Fibroblast of lung (primary cell): ENCODE results near the gene ZDHHC14. TPM values are rescaled to one million over a fixed set of nuclear protein-coding genes. Genes with fewer than 3 reads are reported as not detected.

Experiments
- DNase-seq, 2 donors: peaks; one replicate each; pipeline versions ENCODE4 v3.0.0 to v3.0.0-alpha.2; 2010; ENCODE audit warnings: low read depth in 2 of 2
- H2AFZ ChIP-seq: 2 replicates; pipeline ENCODE4 v1.5.1; 2012; ENCODE audit warnings: low read length, control low read depth, inconsistent platforms
- H3K27ac ChIP-seq: 2 replicates; pipeline ENCODE4 v1.5.1; 2011; ENCODE audit warnings: low read length, control low read depth; ENCODE audit not compliant: insufficient read depth
- H3K27me3 ChIP-seq: 2 replicates; pipeline ENCODE4 v1.5.1; 2011; ENCODE audit warnings: mild to moderate bottlenecking, low read length; ENCODE audit not compliant: control insufficient read depth, insufficient read depth
- H3K36me3 ChIP-seq: 2 replicates; pipeline ENCODE4 v1.5.1; 2011; ENCODE audit warnings: low read length; ENCODE audit not compliant: control insufficient read depth, insufficient read depth
- H3K4me1 ChIP-seq: 2 replicates; pipeline ENCODE4 v1.5.1; 2011; ENCODE audit warnings: low read length; ENCODE audit not compliant: control insufficient read depth, insufficient read depth; ENCODE audit errors: extremely low read depth
- H3K4me2 ChIP-seq: 2 replicates; pipeline ENCODE4 v1.5.1; 2011; ENCODE audit warnings: low read length, control low read depth; ENCODE audit not compliant: insufficient read depth; ENCODE audit errors: extremely low read depth
- H3K4me3 ChIP-seq, 4 experiments: fragments of 200-600 bp in 1 of 4; sonication (generic) in 1 of 4; replicated peaks in 1 of 4; 2 replicates each; pipeline ENCODE4 v1.5.1; 2011 to 2016; ENCODE audit warnings: low read length in 4 of 4, low read depth in 3 of 4, mild to moderate bottlenecking in 3 of 4, control low read depth in 2 of 4, inconsistent platforms in 1 of 4, mixed read lengths in 1 of 4; ENCODE audit not compliant: insufficient read depth in 1 of 4; ENCODE audit errors: control extremely low read depth in 1 of 4
- H3K79me2 ChIP-seq: 2 replicates; pipeline ENCODE4 v1.5.1; 2012; ENCODE audit warnings: mild to moderate bottlenecking, low read length, inconsistent platforms; ENCODE audit not compliant: control insufficient read depth, insufficient read depth
- H3K9ac ChIP-seq: 2 replicates; pipeline ENCODE4 v1.5.1; 2011; ENCODE audit warnings: mild to moderate bottlenecking, low read length, control low read depth; ENCODE audit not compliant: insufficient read depth
- H3K9me3 ChIP-seq: 2 replicates; pipeline ENCODE4 v1.5.1; 2012; ENCODE audit warnings: low read depth, low read length; ENCODE audit not compliant: control insufficient read depth, insufficient read depth
- H4K20me1 ChIP-seq: 2 replicates; pipeline ENCODE4 v1.5.1; 2011; ENCODE audit warnings: low read length; ENCODE audit not compliant: control insufficient read depth, insufficient read depth; ENCODE audit errors: extremely low read depth
- EZH2 ChIP-seq: IDR thresholded peaks from 2 replicates; pipeline ENCODE4 v1.5.1; 2012; ENCODE audit warnings: low read length, control low read depth, mild to moderate bottlenecking; ENCODE audit errors: missing control alignments
- polyA plus RNA-seq, 2 donors: library from polyadenylated mRNA; depleted of rRNA in 1 of 2; stranded (reverse) in 1 of 2; unstranded in 1 of 2; fragments of >200 nt; gene quantifications; 2 replicates each; pipeline ENCODE4 v1.2.1, GENCODE V29; 2011 to 2012; ENCODE audit warnings: missing spikeins in 1 of 2
- total RNA-seq: library from RNA; depleted of rRNA; stranded (reverse); fragments of >200 nt; gene quantifications from 2 replicates; pipeline ENCODE4 v1.2.1, GENCODE V29; 2014
- TF ChIP-seq, protein P1 (sequence below), 2 donors: IDR thresholded peaks in 1 of 2; conservative IDR thresholded peaks in 1 of 2; 1 replicate in 1 of 2; 2 replicates in 1 of 2; pipeline ENCODE4 v1.5.1; 2011 to 2012; ENCODE audit warnings: low read length in 2 of 2, control low read depth in 1 of 2, inconsistent platforms in 1 of 2, low read depth in 1 of 2, mild to moderate bottlenecking in 1 of 2

The ZDHHC14 gene
- total and polyA plus RNA-seq, 2 donors (not counting 1 experiment from before 2014, with no cell fraction given) = 1.7 to 3.5 TPM

DNA sequence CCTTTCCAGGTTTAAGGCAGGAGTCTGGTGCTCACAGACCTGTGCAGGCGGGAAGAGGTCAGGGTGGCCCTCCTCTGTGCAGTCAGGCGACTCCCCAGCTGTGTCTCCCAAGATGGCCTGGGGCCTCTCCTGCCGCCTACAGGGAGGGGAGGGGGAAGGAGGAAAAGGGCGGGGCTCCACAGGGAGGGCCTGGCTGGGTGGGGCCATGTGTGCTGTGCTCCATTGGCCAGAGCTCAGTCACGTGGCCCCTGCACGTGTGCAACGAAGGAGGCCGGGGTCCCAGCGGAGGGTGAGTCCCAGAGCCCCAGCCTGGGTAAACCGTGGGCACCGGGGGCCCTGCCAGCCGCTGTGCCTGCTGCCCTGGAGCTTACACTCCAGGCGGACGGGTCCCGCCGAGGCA lies 211.6 kb downstream of the ZDHHC14 start:
- H3K4me1 ChIP-seq = peaks cover 6% of the 10 kb centered on the region

DNA sequence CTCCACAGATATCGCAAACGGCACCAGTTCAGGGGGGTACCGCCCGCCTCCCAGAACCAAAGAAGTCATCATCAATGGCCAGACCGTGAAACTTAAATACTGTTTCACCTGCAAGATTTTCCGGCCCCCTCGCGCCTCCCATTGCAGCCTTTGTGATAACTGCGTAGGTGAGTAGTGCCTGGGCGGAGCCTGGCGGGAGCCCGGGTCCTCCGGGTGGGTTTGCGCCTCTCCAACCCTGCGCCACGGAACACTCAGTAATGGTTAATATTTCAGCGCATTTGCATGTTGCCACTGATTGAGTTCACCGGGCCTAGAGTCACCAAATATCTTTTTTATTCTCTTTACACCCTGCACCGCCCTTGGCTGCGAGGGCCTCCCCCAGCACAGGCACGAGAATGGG lies 212.0 kb downstream of the ZDHHC14 start:
- Histone ChIP-seq H4K20me1 (no peaks in the 10 kb centered on the region), H3K9ac (no peak overlapping the region), H3K4me1 (peaks cover 6% of the 10 kb centered on the region), H3K9me3 (no peaks in the 10 kb centered on the region), H3K79me2 (no peaks in the 10 kb centered on the region), H3K4me3 (no peak overlapping the region), H3K36me3 (no peaks in the 10 kb centered on the region), H2AFZ (no peak overlapping the region), H3K27me3 (no peaks in the 10 kb centered on the region), H3K27ac (no peak overlapping the region), H3K4me2 (no peak overlapping the region)
- TF ChIP-seq, protein P1, sequence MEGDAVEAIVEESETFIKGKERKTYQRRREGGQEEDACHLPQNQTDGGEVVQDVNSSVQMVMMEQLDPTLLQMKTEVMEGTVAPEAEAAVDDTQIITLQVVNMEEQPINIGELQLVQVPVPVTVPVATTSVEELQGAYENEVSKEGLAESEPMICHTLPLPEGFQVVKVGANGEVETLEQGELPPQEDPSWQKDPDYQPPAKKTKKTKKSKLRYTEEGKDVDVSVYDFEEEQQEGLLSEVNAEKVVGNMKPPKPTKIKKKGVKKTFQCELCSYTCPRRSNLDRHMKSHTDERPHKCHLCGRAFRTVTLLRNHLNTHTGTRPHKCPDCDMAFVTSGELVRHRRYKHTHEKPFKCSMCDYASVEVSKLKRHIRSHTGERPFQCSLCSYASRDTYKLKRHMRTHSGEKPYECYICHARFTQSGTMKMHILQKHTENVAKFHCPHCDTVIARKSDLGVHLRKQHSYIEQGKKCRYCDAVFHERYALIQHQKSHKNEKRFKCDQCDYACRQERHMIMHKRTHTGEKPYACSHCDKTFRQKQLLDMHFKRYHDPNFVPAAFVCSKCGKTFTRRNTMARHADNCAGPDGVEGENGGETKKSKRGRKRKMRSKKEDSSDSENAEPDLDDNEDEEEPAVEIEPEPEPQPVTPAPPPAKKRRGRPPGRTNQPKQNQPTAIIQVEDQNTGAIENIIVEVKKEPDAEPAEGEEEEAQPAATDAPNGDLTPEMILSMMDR (conservative IDR thresholded peaks at IDR 0.05 in 1 of 2, IDR thresholded peaks at IDR 0.05 in 1 of 2; ENCODE audit: low read depth in 1 of 2, low read length in 2 of 2) = no peak
- no peak for TF ChIP-seq EZH2
- no peak for DNase-seq

More for the DNA sequence above, 211.6 kb downstream of the ZDHHC14 start:
- no peaks in the 10 kb centered on the region for H3K79me2 ChIP-seq
- no peaks in the 10 kb centered on the region for H4K20me1 ChIP-seq
- no peaks in the 10 kb centered on the region for H3K36me3 ChIP-seq
- no peak overlapping the region for H3K4me2 ChIP-seq
- no peak for TF ChIP-seq EZH2
- TF ChIP-seq, protein P1 (conservative IDR thresholded peaks at IDR 0.05 in 1 of 2, IDR thresholded peaks at IDR 0.05 in 1 of 2; ENCODE audit: low read depth in 1 of 2, low read length in 2 of 2) = no peak
- no peak overlapping the region for H3K9ac ChIP-seq
- no peak for DNase-seq
- H2AFZ ChIP-seq = no peak overlapping the region
- H3K27me3 ChIP-seq = no peaks in the 10 kb centered on the region
- no peak overlapping the region for H3K4me3 ChIP-seq
- H3K9me3 ChIP-seq = no peaks in the 10 kb centered on the region
- H3K27ac ChIP-seq = no peak overlapping the region

DNA sequence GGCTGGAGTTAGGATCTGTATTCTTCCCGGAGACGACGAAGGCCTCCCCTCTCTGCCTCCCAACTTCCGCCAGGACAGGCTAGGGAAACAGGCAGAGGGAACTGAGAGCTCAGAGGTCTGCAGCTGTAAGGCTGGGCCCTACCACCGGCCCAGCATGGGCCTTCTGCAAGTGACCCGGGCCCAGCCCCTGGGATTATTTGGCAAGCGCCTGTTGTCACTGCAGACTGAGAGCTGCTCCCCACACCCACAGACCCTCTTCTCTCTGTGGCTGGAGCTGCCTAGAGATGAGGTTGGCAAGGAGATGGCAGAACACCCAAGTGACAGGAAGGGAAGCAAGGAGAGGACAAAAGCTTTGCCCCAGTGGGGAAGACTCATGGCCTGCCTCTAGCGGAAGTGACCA lies 212.6 kb downstream of the ZDHHC14 start:
- DNase-seq = no peak
- Histone ChIP-seq H3K79me2 (no peaks in the 10 kb centered on the region), H3K36me3 (no peaks in the 10 kb centered on the region), H4K20me1 (no peaks in the 10 kb centered on the region), H3K9me3 (no peaks in the 10 kb centered on the region), H3K27ac (no peak overlapping the region), H3K4me3 (no peak overlapping the region), H3K9ac (no peak overlapping the region), H3K4me1 (peaks cover 6% of the 10 kb centered on the region), H3K27me3 (no peaks in the 10 kb centered on the region), H2AFZ (no peak overlapping the region), H3K4me2 (no peak overlapping the region)
- TF ChIP-seq, protein P1 (conservative IDR thresholded peaks at IDR 0.05 in 1 of 2, IDR thresholded peaks at IDR 0.05 in 1 of 2; ENCODE audit: low read depth in 1 of 2, low read length in 2 of 2) = no peak
- no peak for TF ChIP-seq EZH2
